Measurements from ENCODE around the gene SIRT5. TPM values are rescaled to one million over a fixed set of nuclear protein-coding genes. Genes with fewer than 3 reads are reported as not detected.

SIRT5 gene
- polyA plus RNA-seq, 1 donor (not counting 4 experiments of a cell fraction or from before 2014, with no cell fraction given) = 9.1 TPM

GRCh38 chr6:13536796-13537526 lies 37.4 kb upstream of the SIRT5 start:
- H3K4me2 ChIP-seq (ENCODE audit: control insufficient read depth, extremely low read depth, insufficient read depth, low read depth, low read length) = no peak overlapping the region
- no peak overlapping the region for H3K9ac ChIP-seq (ENCODE audit: control insufficient read depth, extremely low read depth, insufficient read depth, low read length)
- H3K27ac ChIP-seq (ENCODE audit: control insufficient read depth, insufficient read depth, low read length) = no peak overlapping the region
- no peak for TF ChIP-seq EZH2 (IDR thresholded peaks at IDR 0.05; ENCODE audit: low read length)
- TF ChIP-seq CTCF (optimal IDR thresholded peaks at IDR 0.05 in 1 of 3, IDR thresholded peaks at IDR 0.05 in 1 of 3, conservative IDR thresholded peaks at IDR 0.05 in 1 of 3; ENCODE audit: extremely low read depth in 1 of 3, insufficient read depth in 2 of 3, low read length in 3 of 3) = no peak
- no peak overlapping the region for H2AFZ ChIP-seq (ENCODE audit: control insufficient read depth, low read length)
- H3K36me3 ChIP-seq (ENCODE audit: control insufficient read depth in 2 of 2, extremely low read depth in 1 of 2, insufficient read depth in 2 of 2, low read length in 2 of 2) = no peaks in the 10 kb centered on the region
- no peaks in the 10 kb centered on the region for H3K79me2 ChIP-seq (ENCODE audit: control insufficient read depth, insufficient read depth, low read length)
- no peaks in the 10 kb centered on the region for H3K9me1 ChIP-seq (ENCODE audit: control insufficient read depth, extremely low read depth, insufficient read depth, low read length)
- no peak overlapping the region for H3K4me3 ChIP-seq (ENCODE audit: control insufficient read depth in 2 of 3, extremely low read depth in 1 of 3, insufficient read depth in 2 of 3, low read depth in 1 of 3, low read length in 3 of 3)
- no peak for FAIRE-seq
- no peaks in the 10 kb centered on the region for H3K27me3 ChIP-seq (ENCODE audit: control insufficient read depth, extremely low read depth, insufficient read depth, low read length)
- dilution Hi-C loops (cut with MboI; ENCODE audit: extremely low pct_ligation_motif_present, low sequenced_read_pairs) = no loop called here
- no peak for DNase-seq (ENCODE audit: low read depth, low spot score)
- H3K4me1 ChIP-seq (ENCODE audit: control insufficient read depth, extremely low read depth, insufficient read depth, low read length) = no peaks in the 10 kb centered on the region
- no peaks in the 10 kb centered on the region for H4K20me1 ChIP-seq (ENCODE audit: control insufficient read depth, extremely low read depth, insufficient read depth, low read length)
- no peaks in the 10 kb centered on the region for H3K9me3 ChIP-seq (ENCODE audit: control insufficient read depth, low read depth, low read length)

- Histone ChIP-seq H3K9ac (ENCODE audit: control insufficient read depth, extremely low read depth, insufficient read depth, low read length) (no peak overlapping the region), H3K27ac (ENCODE audit: control insufficient read depth, insufficient read depth, low read length) (no peak overlapping the region), H3K9me1 (ENCODE audit: control insufficient read depth, extremely low read depth, insufficient read depth, low read length) (no peaks in the 10 kb centered on the region), H3K4me3 (ENCODE audit: control insufficient read depth in 2 of 3, extremely low read depth in 1 of 3, insufficient read depth in 2 of 3, low read depth in 1 of 3, low read length in 3 of 3) (no peak overlapping the region), H4K20me1 (ENCODE audit: control insufficient read depth, extremely low read depth, insufficient read depth, low read length) (no peaks in the 10 kb centered on the region), H3K9me3 (ENCODE audit: control insufficient read depth, low read depth, low read length) (no peaks in the 10 kb centered on the region), H3K4me1 (ENCODE audit: control insufficient read depth, extremely low read depth, insufficient read depth, low read length) (no peaks in the 10 kb centered on the region), H3K4me2 (ENCODE audit: control insufficient read depth, extremely low read depth, insufficient read depth, low read depth, low read length) (no peak overlapping the region), H3K36me3 (ENCODE audit: control insufficient read depth in 2 of 2, extremely low read depth in 1 of 2, insufficient read depth in 2 of 2, low read length in 2 of 2) (no peaks in the 10 kb centered on the region), H2AFZ (ENCODE audit: control insufficient read depth, low read length) (no peak overlapping the region), H3K79me2 (ENCODE audit: control insufficient read depth, insufficient read depth, low read length) (no peaks in the 10 kb centered on the region), H3K27me3 (ENCODE audit: control insufficient read depth, extremely low read depth, insufficient read depth, low read length) (no peaks in the 10 kb centered on the region)
- dilution Hi-C loops (cut with MboI; ENCODE audit: extremely low pct_ligation_motif_present, low sequenced_read_pairs) = no loop called here
- TF ChIP-seq CTCF (optimal IDR thresholded peaks at IDR 0.05 in 1 of 3, IDR thresholded peaks at IDR 0.05 in 1 of 3, conservative IDR thresholded peaks at IDR 0.05 in 1 of 3; ENCODE audit: extremely low read depth in 1 of 3, insufficient read depth in 2 of 3, low read length in 3 of 3) (no peak), EZH2 (IDR thresholded peaks at IDR 0.05; ENCODE audit: low read length) (no peak)
- FAIRE-seq (no peak), DNase-seq (ENCODE audit: low read depth, low spot score) (no peak)
These were observed 36.9 kb upstream of the SIRT5 start for GRCh38 chr6:13537527-13537897.
